Measurements from ENCODE around the gene VSNL1. TPM values are rescaled to one million over a fixed set of nuclear protein-coding genes. Genes with fewer than 3 reads are reported as not detected.

VSNL1 gene
- total RNA-seq, 1 donor from 2014 or later, result not detected

- no peak for DNase-seq (ENCODE audit: low read depth)
- no peak overlapping the region for H3K4me3 ChIP-seq (ENCODE audit: low read depth, low read length)
- no peak for TF ChIP-seq CTCF (conservative IDR thresholded peaks at IDR 0.05; ENCODE audit: low read depth, low read length)
These were observed 119.7 kb downstream of the VSNL1 start for GRCh38 chr2:17660219-17660618.

DNA sequence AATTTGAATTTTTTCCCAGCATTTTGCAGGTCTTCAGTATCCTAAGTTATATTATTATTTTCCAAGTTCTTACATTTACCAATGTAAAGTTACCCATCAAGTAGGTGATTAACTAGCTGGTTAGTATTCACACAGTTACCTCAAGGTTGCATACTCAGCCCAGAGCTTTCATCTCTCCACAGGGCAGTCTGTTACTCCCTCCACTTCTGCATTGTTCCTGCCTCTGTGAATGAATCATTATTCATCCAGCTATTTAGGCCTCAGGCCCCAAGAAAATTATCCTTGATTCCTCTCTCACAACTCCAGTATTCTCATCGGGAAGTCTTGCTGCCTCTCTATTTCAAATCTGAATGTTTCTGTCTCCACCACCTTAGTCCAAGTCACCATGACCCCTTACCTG is 121.0 kb downstream of the VSNL1 start:
- no peak overlapping the region for H3K4me3 ChIP-seq (ENCODE audit: low read depth, low read length)
- TF ChIP-seq CTCF (conservative IDR thresholded peaks at IDR 0.05; ENCODE audit: low read depth, low read length), result no peak
- DNase-seq (ENCODE audit: low read depth), result no peak

GRCh38 chr2:17662723-17663122 is 122.2 kb downstream of the VSNL1 start:
- H3K4me3 ChIP-seq (ENCODE audit: low read depth, low read length), result no peak overlapping the region
- no peak for TF ChIP-seq CTCF (conservative IDR thresholded peaks at IDR 0.05; ENCODE audit: low read depth, low read length)
- DNase-seq (ENCODE audit: low read depth), result no peak

DNA sequence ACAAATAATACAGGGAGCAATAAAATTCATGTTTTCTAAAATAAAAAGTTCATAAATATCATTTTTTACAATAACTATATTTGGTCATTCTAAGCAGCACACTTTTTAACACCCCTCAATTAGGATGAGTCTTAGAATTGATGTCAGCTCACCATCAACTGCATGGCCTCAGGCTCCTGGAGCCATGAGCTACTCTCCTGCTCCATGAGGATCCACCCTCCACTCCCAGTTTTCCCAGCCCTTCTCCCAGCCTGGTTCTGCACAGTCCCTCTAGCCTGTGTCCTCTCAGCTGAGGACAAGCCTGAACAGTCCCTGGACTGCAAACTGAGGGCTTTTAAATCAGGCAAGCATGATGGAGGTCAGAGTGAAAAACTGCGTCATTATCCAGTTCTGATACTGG is 124.0 kb downstream of the VSNL1 start:
- no peak for TF ChIP-seq CTCF (conservative IDR thresholded peaks at IDR 0.05; ENCODE audit: low read depth, low read length)
- DNase-seq (ENCODE audit: low read depth), result no peak
- no peak overlapping the region for H3K4me3 ChIP-seq (ENCODE audit: low read depth, low read length)

DNA sequence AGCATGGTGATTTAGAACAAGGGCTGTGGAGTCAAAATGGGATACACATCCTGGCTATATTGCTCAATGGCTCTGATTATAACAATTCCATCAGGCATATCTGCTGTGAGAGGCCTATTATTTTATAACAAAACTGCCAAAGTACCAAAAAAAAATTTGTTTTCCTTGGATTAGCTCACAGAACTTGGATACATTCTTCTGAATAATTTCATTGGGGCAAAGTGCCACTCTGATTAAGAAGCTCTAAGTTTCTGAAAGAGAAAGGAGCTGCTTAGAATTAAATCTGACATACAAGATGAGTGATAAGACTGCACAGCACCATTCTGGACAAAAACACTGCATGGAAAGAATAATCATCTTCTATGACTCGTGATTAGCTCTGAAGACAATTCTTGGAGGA is 127.4 kb downstream of the VSNL1 start:
- DNase-seq (ENCODE audit: low read depth), result no peak
- no peak for TF ChIP-seq CTCF (conservative IDR thresholded peaks at IDR 0.05; ENCODE audit: low read depth, low read length)
- no peak overlapping the region for H3K4me3 ChIP-seq (ENCODE audit: low read depth, low read length)

DNA sequence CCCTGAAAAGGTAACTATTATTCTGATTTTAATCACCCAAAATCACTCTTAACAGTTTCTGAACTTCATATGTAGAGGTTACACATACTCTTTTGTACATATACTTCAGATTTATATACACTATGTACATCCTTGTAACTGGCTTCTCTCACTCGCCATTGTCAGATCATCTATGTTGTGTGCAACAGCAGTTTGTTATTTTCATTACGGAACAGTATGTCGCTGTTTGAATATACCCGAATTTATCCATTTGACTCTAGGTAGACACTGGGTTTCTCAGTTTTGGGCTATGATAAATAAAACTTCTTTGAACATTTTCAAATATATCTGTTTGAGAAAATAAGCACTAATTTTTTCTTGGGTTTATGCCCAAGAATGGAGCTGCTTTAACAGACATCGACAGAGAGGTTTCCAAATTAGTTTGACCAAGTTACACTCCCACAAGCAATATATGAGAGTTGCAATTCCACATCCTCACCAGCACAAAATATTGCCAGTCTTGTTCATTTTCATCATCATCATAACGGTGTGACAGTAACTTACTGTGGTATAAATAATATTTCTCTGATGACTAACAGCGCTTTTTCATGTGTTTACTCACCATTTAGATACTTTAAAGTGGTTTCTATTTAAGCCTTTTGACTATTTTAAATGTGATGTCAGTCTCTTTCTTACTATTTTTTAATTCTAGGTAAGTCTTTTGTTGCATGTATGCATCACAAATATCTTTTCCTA is 132.3 kb downstream of the VSNL1 start:
- TF ChIP-seq CTCF (conservative IDR thresholded peaks at IDR 0.05; ENCODE audit: low read depth, low read length), result no peak
- DNase-seq (ENCODE audit: low read depth), result no peak
- H3K4me3 ChIP-seq (ENCODE audit: low read depth, low read length), result no peak overlapping the region

- DNase-seq (ENCODE audit: low read depth), result no peak
- H3K4me3 ChIP-seq (ENCODE audit: low read depth, low read length), result no peak overlapping the region
- TF ChIP-seq CTCF (conservative IDR thresholded peaks at IDR 0.05; ENCODE audit: low read depth, low read length), result no peak
These were observed 134.3 kb downstream of the VSNL1 start for GRCh38 chr2:17674817-17675216.

Measured in epithelial cell of proximal tubule (primary cell).